ENCODE measurements around the gene LACRT. TPM values are rescaled to one million over a fixed set of nuclear protein-coding genes. Genes with fewer than 3 reads are reported as not detected.

LACRT gene
- total and polyA plus RNA-seq, 4 donors: not detected

GRCh38 chr12:54650889-54651288 is 16.2 kb upstream of the LACRT start:
- DNase-seq (ENCODE audit: low spot score): no peak
- TF ChIP-seq ATF3 (IDR thresholded peaks at IDR 0.05) (no peak), SP1 (IDR thresholded peaks at IDR 0.05) (no peak), FOXA1 (IDR thresholded peaks at IDR 0.05) (no peak), YY1 (IDR thresholded peaks at IDR 0.05) (no peak), RAD21 (IDR thresholded peaks at IDR 0.05) (no peak), HNF4A (conservative IDR thresholded peaks at IDR 0.05) (no peak), HNF4G (IDR thresholded peaks at IDR 0.05) (no peak), RXRA (IDR thresholded peaks at IDR 0.05) (no peak), MAX (IDR thresholded peaks at IDR 0.05) (no peak), GABPA (IDR thresholded peaks at IDR 0.05 in 1 of 2, conservative IDR thresholded peaks at IDR 0.05 in 1 of 2) (no peak), EGR1 (IDR thresholded peaks at IDR 0.05; ENCODE audit: low read depth in 2 of 2) (no peak), FOXA2 (IDR thresholded peaks at IDR 0.05) (no peak), NR2F2 (IDR thresholded peaks at IDR 0.05) (no peak), TAF1 (conservative IDR thresholded peaks at IDR 0.05) (no peak), JUND (IDR thresholded peaks at IDR 0.05) (no peak)
- TF ChIP-seq, protein P1, sequence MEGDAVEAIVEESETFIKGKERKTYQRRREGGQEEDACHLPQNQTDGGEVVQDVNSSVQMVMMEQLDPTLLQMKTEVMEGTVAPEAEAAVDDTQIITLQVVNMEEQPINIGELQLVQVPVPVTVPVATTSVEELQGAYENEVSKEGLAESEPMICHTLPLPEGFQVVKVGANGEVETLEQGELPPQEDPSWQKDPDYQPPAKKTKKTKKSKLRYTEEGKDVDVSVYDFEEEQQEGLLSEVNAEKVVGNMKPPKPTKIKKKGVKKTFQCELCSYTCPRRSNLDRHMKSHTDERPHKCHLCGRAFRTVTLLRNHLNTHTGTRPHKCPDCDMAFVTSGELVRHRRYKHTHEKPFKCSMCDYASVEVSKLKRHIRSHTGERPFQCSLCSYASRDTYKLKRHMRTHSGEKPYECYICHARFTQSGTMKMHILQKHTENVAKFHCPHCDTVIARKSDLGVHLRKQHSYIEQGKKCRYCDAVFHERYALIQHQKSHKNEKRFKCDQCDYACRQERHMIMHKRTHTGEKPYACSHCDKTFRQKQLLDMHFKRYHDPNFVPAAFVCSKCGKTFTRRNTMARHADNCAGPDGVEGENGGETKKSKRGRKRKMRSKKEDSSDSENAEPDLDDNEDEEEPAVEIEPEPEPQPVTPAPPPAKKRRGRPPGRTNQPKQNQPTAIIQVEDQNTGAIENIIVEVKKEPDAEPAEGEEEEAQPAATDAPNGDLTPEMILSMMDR (IDR thresholded peaks at IDR 0.05; ENCODE audit: low read depth, low read length, missing input control): no peak
- TF ChIP-seq, protein P2, sequence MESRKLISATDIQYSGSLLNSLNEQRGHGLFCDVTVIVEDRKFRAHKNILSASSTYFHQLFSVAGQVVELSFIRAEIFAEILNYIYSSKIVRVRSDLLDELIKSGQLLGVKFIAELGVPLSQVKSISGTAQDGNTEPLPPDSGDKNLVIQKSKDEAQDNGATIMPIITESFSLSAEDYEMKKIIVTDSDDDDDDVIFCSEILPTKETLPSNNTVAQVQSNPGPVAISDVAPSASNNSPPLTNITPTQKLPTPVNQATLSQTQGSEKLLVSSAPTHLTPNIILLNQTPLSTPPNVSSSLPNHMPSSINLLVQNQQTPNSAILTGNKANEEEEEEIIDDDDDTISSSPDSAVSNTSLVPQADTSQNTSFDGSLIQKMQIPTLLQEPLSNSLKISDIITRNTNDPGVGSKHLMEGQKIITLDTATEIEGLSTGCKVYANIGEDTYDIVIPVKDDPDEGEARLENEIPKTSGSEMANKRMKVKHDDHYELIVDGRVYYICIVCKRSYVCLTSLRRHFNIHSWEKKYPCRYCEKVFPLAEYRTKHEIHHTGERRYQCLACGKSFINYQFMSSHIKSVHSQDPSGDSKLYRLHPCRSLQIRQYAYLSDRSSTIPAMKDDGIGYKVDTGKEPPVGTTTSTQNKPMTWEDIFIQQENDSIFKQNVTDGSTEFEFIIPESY (IDR thresholded peaks at IDR 0.05): no peak
- TF ChIP-seq, protein P3, sequence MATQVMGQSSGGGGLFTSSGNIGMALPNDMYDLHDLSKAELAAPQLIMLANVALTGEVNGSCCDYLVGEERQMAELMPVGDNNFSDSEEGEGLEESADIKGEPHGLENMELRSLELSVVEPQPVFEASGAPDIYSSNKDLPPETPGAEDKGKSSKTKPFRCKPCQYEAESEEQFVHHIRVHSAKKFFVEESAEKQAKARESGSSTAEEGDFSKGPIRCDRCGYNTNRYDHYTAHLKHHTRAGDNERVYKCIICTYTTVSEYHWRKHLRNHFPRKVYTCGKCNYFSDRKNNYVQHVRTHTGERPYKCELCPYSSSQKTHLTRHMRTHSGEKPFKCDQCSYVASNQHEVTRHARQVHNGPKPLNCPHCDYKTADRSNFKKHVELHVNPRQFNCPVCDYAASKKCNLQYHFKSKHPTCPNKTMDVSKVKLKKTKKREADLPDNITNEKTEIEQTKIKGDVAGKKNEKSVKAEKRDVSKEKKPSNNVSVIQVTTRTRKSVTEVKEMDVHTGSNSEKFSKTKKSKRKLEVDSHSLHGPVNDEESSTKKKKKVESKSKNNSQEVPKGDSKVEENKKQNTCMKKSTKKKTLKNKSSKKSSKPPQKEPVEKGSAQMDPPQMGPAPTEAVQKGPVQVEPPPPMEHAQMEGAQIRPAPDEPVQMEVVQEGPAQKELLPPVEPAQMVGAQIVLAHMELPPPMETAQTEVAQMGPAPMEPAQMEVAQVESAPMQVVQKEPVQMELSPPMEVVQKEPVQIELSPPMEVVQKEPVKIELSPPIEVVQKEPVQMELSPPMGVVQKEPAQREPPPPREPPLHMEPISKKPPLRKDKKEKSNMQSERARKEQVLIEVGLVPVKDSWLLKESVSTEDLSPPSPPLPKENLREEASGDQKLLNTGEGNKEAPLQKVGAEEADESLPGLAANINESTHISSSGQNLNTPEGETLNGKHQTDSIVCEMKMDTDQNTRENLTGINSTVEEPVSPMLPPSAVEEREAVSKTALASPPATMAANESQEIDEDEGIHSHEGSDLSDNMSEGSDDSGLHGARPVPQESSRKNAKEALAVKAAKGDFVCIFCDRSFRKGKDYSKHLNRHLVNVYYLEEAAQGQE (IDR thresholded peaks at IDR 0.05): no peak
- Histone ChIP-seq H3K27me3 (ENCODE audit: control insufficient read depth in 4 of 4, insufficient read depth in 4 of 4, low read length in 3 of 4) (no peaks in the 10 kb centered on the region), H3K36me3 (ENCODE audit: control insufficient read depth in 4 of 4, insufficient read depth in 3 of 4, low read depth in 1 of 4, low read length in 3 of 4) (no peaks in the 10 kb centered on the region), H3K9me3 (ENCODE audit: control insufficient read depth in 4 of 4, low read length in 3 of 4) (no peaks in the 10 kb centered on the region), H3K9ac (ENCODE audit: low read depth in 1 of 2, low read length in 2 of 2) (no peak overlapping the region), H3K4me3 (ENCODE audit: low read depth in 1 of 3, low read length in 3 of 3) (no peak overlapping the region), H3K4me1 (ENCODE audit: control insufficient read depth in 4 of 4, insufficient read depth in 4 of 4, low read length in 3 of 4) (no peaks in the 10 kb centered on the region), H3K27ac (ENCODE audit: low read depth in 1 of 2, low read length in 2 of 2) (no peak overlapping the region)
- 83% methylated on average over 5 of the region's 5 CpGs for WGBS
